NT2/D1 (cell line): ENCODE measurements around the gene MCM8.

Source experiments
- DNase-seq: peaks from one replicate; pipeline ENCODE4 v3.0.0-alpha.2; 2011; ENCODE audit warnings: low read depth, low spot score
- H3K27me3 ChIP-seq: 2 replicates; pipeline ENCODE4 v1.6.0; 2011; ENCODE audit warnings: mild to moderate bottlenecking; ENCODE audit not compliant: insufficient read length, insufficient read depth
- H3K36me3 ChIP-seq: 2 replicates; pipeline ENCODE4 v1.6.1; 2011; ENCODE audit warnings: mild to moderate bottlenecking, low read length, mixed read lengths; ENCODE audit not compliant: insufficient read depth, insufficient read length
- H3K4me1 ChIP-seq: 2 replicates; pipeline ENCODE4 v1.5.1; 2011; ENCODE audit not compliant: insufficient read depth, insufficient read length
- H3K4me3 ChIP-seq: 2 replicates; pipeline ENCODE4 v1.5.1; 2011; ENCODE audit warnings: low read depth; ENCODE audit not compliant: insufficient read length
- H3K9ac ChIP-seq: 2 replicates; pipeline ENCODE4 v1.6.0; 2011; ENCODE audit warnings: low read depth; ENCODE audit not compliant: insufficient read length
- H3K9me3 ChIP-seq: 2 replicates; pipeline ENCODE4 v1.5.1; 2011; ENCODE audit warnings: mild to moderate bottlenecking, low read length; ENCODE audit not compliant: insufficient read depth
- SUZ12 ChIP-seq: IDR thresholded peaks from 2 replicates; pipeline ENCODE4 v1.6.1; 2011; ENCODE audit not compliant: insufficient read length, insufficient read depth; ENCODE audit errors: extremely low read depth
- YY1 ChIP-seq: IDR thresholded peaks from 2 replicates; pipeline ENCODE4 v1.6.1; 2011; ENCODE audit not compliant: insufficient read length, insufficient read depth
- ZNF274 ChIP-seq: IDR thresholded peaks from 2 replicates; pipeline ENCODE4 v1.6.1; 2011; ENCODE audit warnings: mild to moderate bottlenecking, low read depth, low read length

MCM8 gene

DNA sequence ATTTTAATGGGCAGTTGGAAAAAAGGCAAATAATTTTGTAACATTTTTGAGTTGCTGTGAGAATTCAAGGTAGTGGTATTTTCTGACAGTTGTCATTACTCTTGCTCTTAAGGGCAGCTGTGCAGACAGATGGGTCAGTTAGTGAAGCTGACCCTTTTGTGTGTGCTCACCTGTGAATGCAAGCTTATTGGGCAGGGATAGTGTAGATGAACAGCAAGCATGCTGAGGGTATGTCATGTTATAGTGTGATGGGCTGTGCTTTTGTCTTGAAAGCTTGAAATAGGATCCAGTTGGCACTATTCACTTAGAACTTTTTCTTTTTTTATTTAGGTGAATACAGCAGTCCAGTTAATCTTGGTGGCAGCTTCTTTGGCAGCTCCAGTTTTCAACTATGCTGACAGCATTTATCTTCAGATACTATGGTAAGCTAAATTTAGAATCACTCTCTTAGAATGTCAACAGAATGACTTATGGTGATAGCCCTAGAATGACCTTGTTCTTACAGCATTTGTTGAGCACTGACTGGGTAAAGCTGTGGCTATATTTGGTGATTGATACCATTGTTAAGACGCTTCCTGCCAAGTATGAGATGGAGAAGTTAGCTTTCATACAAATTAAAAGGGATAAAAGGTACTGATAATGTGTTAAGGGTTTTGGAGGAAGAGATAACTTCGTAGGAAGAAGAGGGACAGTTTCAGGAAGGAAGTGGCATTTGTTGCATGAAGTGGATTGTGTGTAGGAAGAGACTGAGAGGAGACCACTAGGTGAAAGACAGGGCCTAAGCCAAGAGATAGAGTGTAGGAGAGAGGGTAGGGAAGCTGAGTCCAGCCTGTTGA, 83.9 kb downstream of the MCM8 start:
- H3K4me3 ChIP-seq: no peak overlapping the region

DNA sequence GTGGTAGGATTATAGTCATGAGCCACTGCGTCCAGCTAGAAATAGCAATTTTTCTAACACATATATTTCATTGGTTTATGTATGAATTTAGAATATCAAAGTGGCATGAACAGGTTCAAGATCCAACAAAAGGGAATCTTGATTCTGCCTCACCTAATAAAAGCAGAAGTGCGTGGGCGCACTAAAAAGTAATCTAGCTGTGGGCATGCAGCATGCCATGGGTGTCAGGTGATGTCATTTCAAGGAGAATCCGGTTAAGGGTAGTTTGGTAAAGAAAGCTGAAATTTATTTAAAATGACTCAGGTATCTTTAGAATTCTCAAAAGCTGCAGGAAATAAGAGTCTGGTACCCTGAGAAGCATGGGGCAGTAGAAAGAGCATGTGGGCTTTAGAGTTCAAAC, 85.8 kb downstream of the MCM8 start:
- no peaks in the 10 kb centered on the region for H3K27me3 ChIP-seq
- no peaks in the 10 kb centered on the region for H3K9me3 ChIP-seq
- H3K4me1 ChIP-seq: no peaks in the 10 kb centered on the region
- H3K4me3 ChIP-seq: no peak overlapping the region
- TF ChIP-seq YY1: no peak
- no peak for TF ChIP-seq ZNF274
- TF ChIP-seq SUZ12: no peak
- H3K9ac ChIP-seq: no peak overlapping the region
- DNase-seq: no peak
- peaks cover 53% of the 10 kb centered on the region for H3K36me3 ChIP-seq

More for the DNA sequence above, 83.9 kb downstream of the MCM8 start:
- no peaks in the 10 kb centered on the region for H3K4me1 ChIP-seq
- H3K27me3 ChIP-seq: no peaks in the 10 kb centered on the region
- no peak overlapping the region for H3K9ac ChIP-seq
- TF ChIP-seq YY1 (no peak), ZNF274 (no peak), SUZ12 (no peak)
- peaks cover 52% of the 10 kb centered on the region for H3K36me3 ChIP-seq
- DNase-seq: no peak
- no peaks in the 10 kb centered on the region for H3K9me3 ChIP-seq

DNA sequence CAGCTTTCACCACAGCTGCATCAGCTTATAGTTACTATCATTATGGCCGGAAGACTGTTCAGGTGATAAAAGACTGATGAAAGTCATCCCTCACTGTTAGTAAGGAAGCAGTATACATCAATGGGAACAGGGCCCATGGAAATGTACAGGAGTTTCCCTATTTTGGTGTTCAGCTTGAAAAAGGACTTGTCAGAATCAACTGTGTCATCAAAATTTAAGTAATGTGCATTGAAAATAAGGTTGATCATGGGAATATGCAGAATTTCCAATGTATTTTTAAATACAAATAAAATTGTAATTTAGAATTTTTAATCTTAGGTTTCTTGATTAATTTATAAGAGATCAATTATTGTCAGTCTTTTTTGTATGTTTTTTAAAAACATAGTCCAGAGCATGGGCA, 86.6 kb downstream of the MCM8 start:
- H3K36me3 ChIP-seq: peaks cover 61% of the 10 kb centered on the region

DNA sequence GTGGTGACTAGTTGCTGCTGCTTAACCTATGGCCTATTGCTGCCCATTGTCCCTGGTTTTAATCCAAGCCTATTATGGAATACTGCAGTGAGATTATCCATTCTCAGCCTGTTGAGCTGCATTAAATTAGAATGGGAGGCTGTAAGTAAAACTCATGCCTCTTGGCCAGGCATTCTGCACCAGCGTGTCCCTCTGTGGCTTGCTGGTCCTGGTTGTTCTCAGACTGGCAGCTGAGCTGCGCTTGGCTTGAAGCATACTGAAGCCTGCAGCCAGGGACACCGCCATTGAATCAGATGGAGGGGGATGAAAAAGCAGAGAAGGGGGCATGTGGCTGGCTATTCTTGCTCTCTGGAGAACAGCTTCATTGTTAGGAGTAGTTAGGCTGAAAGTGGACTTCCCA, 87.8 kb downstream of the MCM8 start:
- Histone ChIP-seq H3K27me3 (no peaks in the 10 kb centered on the region), H3K4me3 (no peak overlapping the region), H3K36me3 (peaks cover 64% of the 10 kb centered on the region), H3K9me3 (no peaks in the 10 kb centered on the region), H3K4me1 (no peaks in the 10 kb centered on the region), H3K9ac (no peak overlapping the region)
- DNase-seq: no peak
- TF ChIP-seq YY1 (no peak), SUZ12 (no peak), ZNF274 (no peak)

More for the DNA sequence above, 86.6 kb downstream of the MCM8 start:
- TF ChIP-seq ZNF274 (no peak), SUZ12 (no peak), YY1 (no peak)
- Histone ChIP-seq H3K9me3 (no peaks in the 10 kb centered on the region), H3K9ac (no peak overlapping the region), H3K4me3 (no peak overlapping the region), H3K27me3 (no peaks in the 10 kb centered on the region), H3K4me1 (no peaks in the 10 kb centered on the region)
- DNase-seq: no peak

DNA sequence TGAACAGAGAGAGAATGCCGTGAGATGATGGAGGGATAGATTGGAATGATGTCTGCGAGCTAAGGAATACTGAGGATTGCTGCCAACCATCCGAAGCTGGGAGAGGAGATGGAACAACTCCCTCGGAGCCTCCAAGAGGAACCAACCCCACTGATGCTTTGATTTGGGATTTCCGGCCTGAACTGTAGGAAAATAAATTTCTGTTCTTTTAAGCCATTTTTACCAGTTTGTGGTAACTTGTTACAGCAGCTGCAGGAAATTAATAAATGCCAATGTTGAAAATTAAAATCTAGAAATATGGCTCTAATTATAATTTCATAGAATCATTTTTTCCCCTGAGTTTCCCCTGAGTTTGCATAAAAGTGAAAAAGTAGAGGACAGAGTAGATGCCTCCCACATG, 89.3 kb downstream of the MCM8 start:
- TF ChIP-seq SUZ12: no peak
- TF ChIP-seq YY1: no peak
- TF ChIP-seq ZNF274: no peak
- DNase-seq: no peak

DNA sequence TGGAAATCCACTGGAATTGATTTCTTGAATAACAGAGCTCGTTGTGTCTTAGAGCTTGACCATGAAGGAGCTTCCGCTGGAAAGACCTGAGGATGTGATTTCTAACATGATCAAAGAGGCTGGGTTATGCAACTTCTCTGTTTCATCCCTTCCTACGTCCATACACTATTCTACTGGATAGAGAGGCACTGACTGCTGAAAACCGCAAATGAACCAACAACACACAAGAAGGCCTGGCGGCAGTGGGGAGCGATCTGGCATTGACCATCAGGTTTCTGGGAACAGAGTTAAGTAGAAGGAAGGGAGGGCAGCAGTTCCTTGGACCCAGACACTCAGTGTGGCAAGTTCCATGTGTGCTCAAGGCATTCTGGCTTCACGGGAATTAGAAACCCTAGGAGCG, 90.1 kb downstream of the MCM8 start:
- no peak overlapping the region for H3K9ac ChIP-seq
- no peak for DNase-seq
- no peaks in the 10 kb centered on the region for H3K27me3 ChIP-seq
- H3K4me3 ChIP-seq: no peak overlapping the region
- H3K4me1 ChIP-seq: no peaks in the 10 kb centered on the region
- TF ChIP-seq YY1: no peak
- no peak for TF ChIP-seq SUZ12
- TF ChIP-seq ZNF274: no peak
- H3K9me3 ChIP-seq: no peaks in the 10 kb centered on the region
- H3K36me3 ChIP-seq: peaks cover 51% of the 10 kb centered on the region

More for the DNA sequence above, 89.3 kb downstream of the MCM8 start:
- Histone ChIP-seq H3K4me3 (no peak overlapping the region), H3K9ac (no peak overlapping the region), H3K36me3 (peaks cover 53% of the 10 kb centered on the region), H3K4me1 (no peaks in the 10 kb centered on the region), H3K9me3 (no peaks in the 10 kb centered on the region), H3K27me3 (no peaks in the 10 kb centered on the region)

DNA sequence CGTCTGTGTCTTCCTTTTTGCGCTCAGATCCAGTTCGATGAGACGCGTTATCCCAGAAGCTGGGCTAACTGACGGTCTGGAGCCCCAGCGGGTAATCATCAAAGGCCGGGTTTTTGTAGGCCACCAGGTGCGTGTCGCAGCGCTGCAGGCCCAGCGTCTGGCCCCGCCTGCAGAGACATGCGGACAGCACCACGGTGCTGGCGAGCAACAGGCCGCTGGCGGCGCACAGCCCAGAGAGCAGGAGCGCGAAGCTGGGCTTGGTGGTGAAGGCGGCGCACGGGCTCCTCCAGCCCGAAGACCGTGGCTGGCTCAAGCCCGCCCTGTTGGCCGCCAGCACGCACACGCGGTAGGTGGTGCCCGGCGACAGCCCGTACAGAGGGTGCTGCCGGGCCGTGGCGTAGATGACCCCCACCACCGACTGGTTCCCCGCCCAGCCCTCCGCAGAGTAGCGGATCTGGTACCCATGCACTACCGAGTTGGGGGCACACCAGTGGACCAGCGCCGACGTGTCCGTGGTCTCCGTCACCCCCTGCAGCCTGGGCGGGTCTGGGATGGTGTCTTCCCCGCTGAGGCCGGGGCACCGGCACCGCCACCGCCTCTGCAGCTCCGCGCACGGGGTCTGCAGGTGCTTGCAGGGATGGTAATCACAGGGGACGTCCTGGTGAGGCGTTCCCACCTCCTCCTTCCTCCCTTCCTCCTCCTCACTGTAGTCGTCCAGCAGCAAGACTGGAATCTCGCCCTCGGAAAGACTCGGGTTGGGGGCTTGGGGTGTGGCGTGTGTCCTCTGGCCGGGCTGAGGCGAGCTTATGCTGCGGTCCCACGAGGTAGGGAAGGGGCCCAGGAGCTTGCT, 90.7 kb downstream of the MCM8 start:
- no peaks in the 10 kb centered on the region for H3K4me1 ChIP-seq
- TF ChIP-seq YY1 (no peak), SUZ12 (no peak), ZNF274 (no peak)
- no peak overlapping the region for H3K4me3 ChIP-seq
- H3K36me3 ChIP-seq: peaks cover 49% of the 10 kb centered on the region
- H3K27me3 ChIP-seq: no peaks in the 10 kb centered on the region
- no peak for DNase-seq
- no peaks in the 10 kb centered on the region for H3K9me3 ChIP-seq
- no peak overlapping the region for H3K9ac ChIP-seq
